Lower lobe of right lung (tissue), 2 donors: ENCODE data around the gene MCTP2. TPM values are rescaled to one million over a fixed set of nuclear protein-coding genes. Genes with fewer than 3 reads are reported as not detected.

Source experiments
- ATAC-seq, 2 donors: fragments of 200-7000 bp; cut with Tn5 transposase; one replicate each; pipeline ENCODE4 v1.9.1; 2020 to 2022; ENCODE audit warnings: mild to moderate bottlenecking in 2 of 2, moderate library complexity in 2 of 2
- DNase-seq: peaks from one replicate; pipeline ENCODE4 v3.0.0-alpha.2; 2020
- H3K27ac ChIP-seq: fragments of 200-600 bp; one replicate; pipeline ENCODE4 v1.8.0; 2022
- H3K27me3 ChIP-seq: fragments of 200-600 bp; one replicate; pipeline ENCODE4 v1.8.0; 2022; ENCODE audit warnings: low read depth
- H3K36me3 ChIP-seq: fragments of 200-600 bp; one replicate; pipeline ENCODE4 v1.8.0; 2022; ENCODE audit warnings: mild to moderate bottlenecking
- H3K4me1 ChIP-seq: fragments of 200-600 bp; one replicate; pipeline ENCODE4 v1.8.0; 2022
- H3K4me3 ChIP-seq: fragments of 200-600 bp; one replicate; pipeline ENCODE4 v1.8.0; 2022; ENCODE audit warnings: mild to moderate bottlenecking
- H3K9me3 ChIP-seq: fragments of 200-600 bp; one replicate; pipeline ENCODE4 v1.8.0; 2022
- intact Hi-C: fragments of 100-400 bp; cut with DNase I; formaldehyde crosslinking; loops from one replicate; pipeline ENCODE4 v1.11.0; 2022
- total RNA-seq: library from RNA; stranded (reverse); fragmentation: NEBNext Ultra II Directional; extraction: Animal tissue kit (Norgen Biotek cat#: 25700); gene quantifications from one replicate; pipeline ENCODE4 v1.2.1, GENCODE V29; 2021
- TF ChIP-seq, protein P1 (sequence below): fragments of 200-600 bp; IDR thresholded peaks from one replicate; pipeline ENCODE4 v1.8.0; 2022; ENCODE audit warnings: antibody characterized with exemption, mild to moderate bottlenecking
- donor health status: DM: no; HTN: yes; CAD: no; lungs with severe emphysema.

Gene MCTP2
- total RNA-seq, 1 donor from 2014 or later: 36.1 TPM

DNA sequence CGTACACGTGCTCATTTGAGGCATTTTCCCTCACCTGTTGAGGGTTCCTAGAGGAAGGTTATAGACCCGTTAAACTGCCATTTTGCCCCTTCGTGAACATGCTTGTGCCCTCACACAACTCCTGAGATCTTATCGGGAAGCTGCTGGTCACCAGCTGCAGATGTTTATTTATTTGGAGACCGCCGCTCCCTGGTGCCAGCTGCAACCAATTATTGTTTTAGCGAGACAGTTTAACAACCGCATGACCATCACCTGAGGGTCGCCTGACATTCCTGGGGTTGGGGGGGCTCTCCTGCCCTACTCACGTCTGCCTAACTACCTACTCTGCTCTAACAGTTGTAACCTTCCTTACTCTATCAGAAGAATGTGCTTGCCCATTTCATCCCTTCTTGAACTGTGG is 292.5 kb downstream of the MCTP2 start:
- intact Hi-C loops: no loop called here
- no peaks in the 10 kb centered on the region for H3K36me3 ChIP-seq
- no peaks in the 10 kb centered on the region for H3K9me3 ChIP-seq
- TF ChIP-seq, protein P1, sequence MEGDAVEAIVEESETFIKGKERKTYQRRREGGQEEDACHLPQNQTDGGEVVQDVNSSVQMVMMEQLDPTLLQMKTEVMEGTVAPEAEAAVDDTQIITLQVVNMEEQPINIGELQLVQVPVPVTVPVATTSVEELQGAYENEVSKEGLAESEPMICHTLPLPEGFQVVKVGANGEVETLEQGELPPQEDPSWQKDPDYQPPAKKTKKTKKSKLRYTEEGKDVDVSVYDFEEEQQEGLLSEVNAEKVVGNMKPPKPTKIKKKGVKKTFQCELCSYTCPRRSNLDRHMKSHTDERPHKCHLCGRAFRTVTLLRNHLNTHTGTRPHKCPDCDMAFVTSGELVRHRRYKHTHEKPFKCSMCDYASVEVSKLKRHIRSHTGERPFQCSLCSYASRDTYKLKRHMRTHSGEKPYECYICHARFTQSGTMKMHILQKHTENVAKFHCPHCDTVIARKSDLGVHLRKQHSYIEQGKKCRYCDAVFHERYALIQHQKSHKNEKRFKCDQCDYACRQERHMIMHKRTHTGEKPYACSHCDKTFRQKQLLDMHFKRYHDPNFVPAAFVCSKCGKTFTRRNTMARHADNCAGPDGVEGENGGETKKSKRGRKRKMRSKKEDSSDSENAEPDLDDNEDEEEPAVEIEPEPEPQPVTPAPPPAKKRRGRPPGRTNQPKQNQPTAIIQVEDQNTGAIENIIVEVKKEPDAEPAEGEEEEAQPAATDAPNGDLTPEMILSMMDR: no peak
- DNase-seq (no peak), ATAC-seq (no peak)
- H3K27me3 ChIP-seq: no peaks in the 10 kb centered on the region
- no peaks in the 10 kb centered on the region for H3K4me1 ChIP-seq
- H3K27ac ChIP-seq: no peak overlapping the region
- H3K4me3 ChIP-seq: no peak overlapping the region

DNA sequence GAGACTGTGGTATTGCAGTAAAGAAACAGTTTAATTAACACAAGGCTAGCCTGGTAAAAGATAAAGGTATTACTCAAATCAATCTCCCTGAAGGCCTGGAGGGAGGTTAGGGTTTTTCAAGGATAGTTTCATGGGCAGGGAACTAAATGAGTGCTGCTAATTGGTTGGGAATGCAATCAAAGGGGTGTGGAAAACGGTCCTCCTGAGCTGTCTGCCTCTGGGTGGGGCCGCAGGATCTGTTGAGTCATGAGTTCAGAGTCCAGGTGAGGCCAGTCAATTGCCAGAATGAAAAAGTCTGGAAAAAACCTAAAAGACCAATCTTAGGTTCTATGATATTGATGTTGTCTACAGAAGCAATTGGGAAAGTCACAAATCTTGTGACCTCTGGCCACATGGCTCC is 293.2 kb downstream of the MCTP2 start:
- Histone ChIP-seq H3K4me3 (no peak overlapping the region), H3K27ac (no peak overlapping the region), H3K4me1 (no peaks in the 10 kb centered on the region), H3K9me3 (no peaks in the 10 kb centered on the region), H3K36me3 (no peaks in the 10 kb centered on the region), H3K27me3 (no peaks in the 10 kb centered on the region)
- ATAC-seq (no peak), DNase-seq (no peak)
- intact Hi-C loops: no loop called here
- TF ChIP-seq, protein P1: no peak

DNA sequence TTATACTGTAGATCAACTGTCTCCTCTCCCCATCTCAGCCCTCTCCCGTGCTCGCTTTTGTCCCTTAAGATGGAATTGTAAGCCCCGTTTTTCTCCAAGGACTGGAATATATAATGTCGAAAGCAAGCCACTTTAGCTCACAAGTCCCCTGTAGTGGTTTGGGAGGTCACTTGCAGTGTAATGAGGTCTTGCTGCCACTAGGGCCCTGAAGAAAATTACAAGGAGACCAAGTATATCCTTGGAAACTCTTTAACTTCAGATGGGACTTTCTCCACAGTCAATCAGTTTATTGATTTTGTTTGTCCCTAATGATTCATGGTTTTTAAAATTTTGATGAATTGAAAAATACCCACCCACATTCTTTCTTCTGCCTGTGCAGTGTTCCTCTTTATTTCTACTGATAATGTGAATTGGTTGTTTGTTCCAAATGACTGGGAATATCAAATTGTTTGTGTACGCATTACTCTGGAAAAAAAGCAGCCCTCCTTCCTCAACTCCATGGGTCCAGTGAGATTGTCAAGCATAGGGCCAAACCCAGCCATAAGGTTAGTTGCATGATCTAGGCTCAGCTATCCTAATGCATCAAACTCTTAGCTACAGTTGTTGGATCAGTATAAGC is 294.8 kb downstream of the MCTP2 start:
- intact Hi-C loops: no loop called here
- Histone ChIP-seq H3K27me3 (no peaks in the 10 kb centered on the region), H3K36me3 (no peaks in the 10 kb centered on the region), H3K4me1 (no peaks in the 10 kb centered on the region), H3K9me3 (no peaks in the 10 kb centered on the region), H3K27ac (no peak overlapping the region), H3K4me3 (no peak overlapping the region)
- ATAC-seq: no peak
- TF ChIP-seq, protein P1: peak; percentile 37
- no peak for DNase-seq

DNA sequence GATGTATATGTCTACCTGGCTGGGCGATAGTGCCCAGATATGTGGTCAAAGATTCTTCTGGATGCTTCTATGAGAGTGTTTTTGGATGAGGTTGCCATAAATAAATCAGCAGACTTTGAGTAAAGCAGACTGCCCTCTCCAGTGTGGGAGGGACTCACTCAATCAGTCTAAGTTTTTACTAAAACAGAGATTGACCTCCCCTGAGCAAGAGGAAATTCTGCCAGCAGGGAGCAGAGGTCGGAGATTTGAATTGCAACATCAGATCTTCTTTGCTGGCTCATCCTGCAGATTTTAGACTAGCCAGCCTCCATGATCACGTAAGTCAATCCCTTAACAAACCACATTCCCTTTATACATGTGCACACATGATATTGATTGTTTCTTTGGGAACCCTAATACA is 300.9 kb downstream of the MCTP2 start:
- TF ChIP-seq, protein P1: no peak
- H3K27ac ChIP-seq: no peak overlapping the region
- H3K4me1 ChIP-seq: no peaks in the 10 kb centered on the region
- no peaks in the 10 kb centered on the region for H3K9me3 ChIP-seq
- intact Hi-C loops: no loop called here
- ATAC-seq (no peak), DNase-seq (no peak)
- H3K36me3 ChIP-seq: no peaks in the 10 kb centered on the region
- H3K4me3 ChIP-seq: no peak overlapping the region
- no peaks in the 10 kb centered on the region for H3K27me3 ChIP-seq
